HG02610 (cell line): ENCODE results near the gene GPR61.

Experiments used
- ATAC-seq: cut with Tn5 transposase; IDR thresholded peaks from one replicate; pipeline ENCODE4 v1.9.1; 2021; ENCODE audit warnings: mild to moderate bottlenecking, moderate library complexity; ENCODE audit not compliant: unreplicated experiment

GPR61 gene

DNA sequence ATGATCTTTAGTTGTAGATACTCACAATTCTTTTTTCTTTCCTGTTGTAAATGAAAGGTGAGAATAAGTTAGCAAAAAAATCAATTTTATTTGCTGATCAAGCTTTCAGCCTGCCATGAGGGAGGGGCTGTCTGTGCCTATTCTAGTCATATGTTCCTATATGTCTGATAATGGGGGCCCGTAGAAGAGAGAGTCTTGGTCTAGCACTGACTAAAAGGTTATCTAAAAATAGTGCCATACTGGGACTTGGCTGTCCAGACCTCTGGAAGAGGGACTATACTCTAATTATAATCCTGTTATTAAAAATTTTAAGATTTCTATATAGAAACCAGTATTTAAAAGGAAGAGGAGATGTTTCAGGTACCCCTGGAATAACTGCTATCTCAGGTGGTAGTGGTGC is 27.3 kb downstream of the GPR61 start:
- ATAC-seq, result no peak

DNA sequence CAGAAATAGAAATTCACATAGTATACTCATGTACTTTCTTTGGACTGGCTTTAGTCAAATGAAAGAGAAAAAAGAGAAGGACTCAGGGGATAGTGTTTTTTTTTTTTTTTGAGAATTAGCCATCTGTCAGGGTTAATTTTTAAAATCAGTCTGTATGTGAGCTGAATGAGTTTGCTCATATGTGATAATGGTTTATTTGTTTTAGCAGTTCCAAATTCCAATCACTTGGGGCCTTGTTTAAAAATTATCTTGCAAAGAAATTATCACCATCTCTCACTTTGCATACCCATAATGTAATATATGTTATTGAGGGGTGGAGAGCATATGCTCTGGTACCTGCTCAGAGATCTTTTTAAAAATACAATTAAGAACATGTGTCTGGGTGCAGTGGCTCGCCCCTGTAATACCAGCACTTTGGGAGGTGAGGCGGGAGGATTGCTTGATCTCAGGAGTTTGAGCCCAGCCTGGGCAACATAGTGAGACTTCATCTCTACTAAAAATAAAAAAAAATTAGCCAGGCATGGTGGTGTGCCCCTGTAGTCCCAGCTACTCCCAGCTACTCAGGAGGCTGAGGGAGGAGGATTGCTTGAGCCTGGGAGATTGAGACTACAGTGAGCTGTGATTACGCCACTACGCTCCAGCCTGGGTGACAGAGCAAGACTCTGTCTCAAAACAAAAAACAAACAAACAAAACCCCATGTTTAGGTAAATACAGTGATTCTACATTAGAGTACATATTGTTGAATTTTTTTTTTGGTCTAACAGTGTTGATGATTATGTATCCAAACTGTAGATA is 28.4 kb downstream of the GPR61 start:
- no peak for ATAC-seq

DNA sequence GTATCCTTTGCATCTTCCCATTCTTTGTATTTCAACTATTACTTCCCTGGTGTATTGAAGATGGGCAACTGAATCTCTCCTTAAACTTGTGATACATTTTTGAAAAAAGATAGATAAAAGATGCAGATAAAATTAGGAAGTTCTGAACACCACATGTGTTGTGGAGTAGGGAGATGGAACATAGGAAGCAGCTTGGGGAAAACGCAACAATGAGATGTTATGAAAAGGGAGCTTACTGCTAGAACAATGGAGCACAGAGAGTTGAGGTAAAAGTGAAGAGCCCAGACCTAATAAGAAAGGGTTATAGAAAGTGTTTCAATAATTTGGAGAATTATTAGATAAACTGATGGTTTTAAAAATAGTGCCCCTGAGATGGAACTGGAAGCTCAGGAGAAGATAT is 29.7 kb downstream of the GPR61 start:
- ATAC-seq, result no peak

DNA sequence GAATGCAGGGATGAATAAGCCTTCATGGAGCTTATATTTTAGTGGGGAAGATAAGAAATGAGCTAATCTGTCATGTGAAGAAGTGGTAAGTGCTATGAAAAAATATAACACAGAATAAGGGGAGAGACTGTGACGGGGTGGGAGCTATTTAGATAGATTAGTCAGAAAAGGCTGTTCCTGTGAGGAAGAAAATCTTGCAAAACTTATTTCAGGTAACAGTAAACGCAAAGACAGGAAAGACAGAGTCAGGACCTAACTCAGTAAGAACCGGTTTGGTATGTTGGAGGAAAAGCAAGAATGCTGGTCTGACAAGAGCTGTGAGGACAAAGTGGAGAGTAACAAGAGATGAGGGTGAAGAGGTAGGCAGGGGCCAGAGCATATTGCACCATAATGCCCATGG is 30.7 kb downstream of the GPR61 start:
- no peak for ATAC-seq

DNA sequence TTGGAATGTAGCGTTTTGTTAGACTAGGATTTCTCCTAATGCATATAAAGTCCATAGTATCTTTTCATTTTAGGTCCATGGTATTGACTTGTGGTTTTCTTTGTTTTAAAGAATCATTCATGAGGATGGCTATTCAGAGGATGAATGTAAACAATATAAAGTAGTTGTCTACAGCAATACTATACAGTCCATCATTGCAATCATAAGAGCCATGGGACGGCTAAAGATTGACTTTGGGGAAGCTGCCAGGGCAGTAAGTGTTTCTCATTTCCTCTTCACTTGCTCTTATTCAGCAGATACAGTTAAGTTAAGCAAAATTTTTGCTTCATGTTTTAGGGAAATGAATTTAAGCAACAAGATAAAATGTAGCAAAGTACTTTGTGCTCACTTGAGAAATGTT is 34.1 kb downstream of the GPR61 start:
- ATAC-seq, result no peak

DNA sequence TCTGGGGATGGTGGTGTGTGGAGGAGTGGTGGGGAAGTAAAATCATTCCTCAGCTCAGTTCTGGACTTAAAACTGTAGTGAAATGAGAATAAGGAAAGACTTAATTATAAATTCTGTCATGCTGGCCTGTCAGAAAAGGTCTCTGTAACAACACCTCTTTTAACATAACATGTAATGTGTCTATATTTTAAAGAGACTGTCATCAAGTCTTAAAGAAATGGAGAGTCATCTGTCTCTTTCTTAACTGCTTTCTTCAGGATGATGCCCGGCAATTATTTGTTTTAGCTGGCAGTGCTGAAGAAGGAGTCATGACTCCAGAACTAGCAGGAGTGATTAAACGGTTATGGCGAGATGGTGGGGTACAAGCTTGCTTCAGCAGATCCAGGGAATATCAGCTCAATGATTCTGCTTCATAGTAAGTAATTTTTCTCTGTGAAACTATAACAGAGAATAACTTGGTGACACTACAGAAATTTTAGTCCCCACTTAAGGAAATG is 39.3 kb downstream of the GPR61 start:
- ATAC-seq, result no peak

DNA sequence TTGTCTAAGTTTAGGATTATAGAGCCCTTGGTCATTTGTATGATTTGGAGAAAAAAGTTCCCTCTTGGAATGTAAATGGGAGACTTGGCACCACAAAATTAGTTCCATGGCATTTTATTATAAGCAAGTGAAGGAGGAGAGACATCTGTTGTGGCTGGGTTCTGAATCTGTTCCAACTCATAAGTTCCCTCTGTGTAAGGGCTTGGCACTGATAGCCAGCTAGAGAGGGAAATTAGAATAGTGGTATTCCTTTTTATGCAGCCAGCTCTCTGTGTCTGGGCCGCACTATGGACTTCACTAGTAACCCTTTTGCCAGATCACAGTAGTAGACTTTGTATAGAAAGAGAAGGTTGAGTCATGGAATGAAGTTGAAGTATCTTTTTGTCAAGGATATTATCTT is 39.8 kb downstream of the GPR61 start:
- ATAC-seq, result no peak

DNA sequence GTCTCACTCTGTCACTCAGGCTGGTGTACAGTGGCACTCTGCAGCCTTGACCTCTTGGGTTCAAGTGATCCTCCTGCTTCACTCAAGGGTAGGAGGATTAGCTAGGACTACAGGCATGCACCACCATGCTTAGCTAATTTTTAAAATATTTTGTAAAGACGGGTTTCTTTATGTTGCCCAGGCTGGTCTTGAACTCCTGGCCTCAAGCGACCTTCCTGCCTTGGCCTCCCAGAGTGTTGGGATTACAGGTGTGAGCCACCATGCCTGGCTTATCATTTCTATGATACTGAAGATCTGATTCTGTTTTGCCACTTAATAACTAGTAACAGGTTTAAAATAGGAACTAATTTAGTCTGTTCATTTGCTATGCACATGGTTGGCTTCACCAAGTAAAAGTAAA is 42.3 kb downstream of the GPR61 start:
- no peak for ATAC-seq

DNA sequence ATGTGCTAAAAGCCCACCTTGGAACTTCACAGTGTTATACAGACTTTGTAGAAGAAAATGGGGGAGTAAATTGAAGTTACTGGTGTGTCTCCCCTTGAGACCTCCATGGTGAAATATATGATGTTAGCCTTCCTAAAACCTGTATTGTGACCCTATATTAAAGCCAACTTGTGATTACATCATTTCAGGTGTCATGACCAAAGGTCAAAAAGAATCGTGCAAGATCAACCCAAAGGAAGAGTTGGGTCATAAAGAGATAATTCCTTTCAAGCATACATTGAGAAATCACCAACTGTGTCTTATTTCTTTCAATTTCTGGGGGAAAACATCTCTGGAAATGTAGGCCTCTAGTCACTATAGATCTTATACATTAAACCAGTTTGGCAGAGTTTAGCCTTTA is 45.1 kb downstream of the GPR61 start:
- no peak for ATAC-seq

DNA sequence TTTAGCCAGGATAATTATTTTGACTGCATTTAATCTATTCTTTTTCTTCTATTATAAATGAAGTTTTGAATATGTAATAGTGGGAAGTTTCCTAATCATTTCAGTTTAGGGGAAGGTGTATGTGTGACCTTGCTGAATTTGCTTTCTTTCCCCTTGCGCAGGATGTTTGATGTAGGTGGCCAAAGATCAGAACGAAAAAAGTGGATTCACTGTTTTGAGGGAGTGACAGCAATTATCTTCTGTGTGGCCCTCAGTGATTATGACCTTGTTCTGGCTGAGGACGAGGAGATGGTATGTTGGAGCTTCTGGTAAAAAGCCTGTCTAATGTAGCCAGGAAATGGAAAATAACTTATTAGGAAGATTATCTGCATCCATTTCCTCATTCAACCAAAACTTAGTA is 46.4 kb downstream of the GPR61 start:
- ATAC-seq, result no peak

DNA sequence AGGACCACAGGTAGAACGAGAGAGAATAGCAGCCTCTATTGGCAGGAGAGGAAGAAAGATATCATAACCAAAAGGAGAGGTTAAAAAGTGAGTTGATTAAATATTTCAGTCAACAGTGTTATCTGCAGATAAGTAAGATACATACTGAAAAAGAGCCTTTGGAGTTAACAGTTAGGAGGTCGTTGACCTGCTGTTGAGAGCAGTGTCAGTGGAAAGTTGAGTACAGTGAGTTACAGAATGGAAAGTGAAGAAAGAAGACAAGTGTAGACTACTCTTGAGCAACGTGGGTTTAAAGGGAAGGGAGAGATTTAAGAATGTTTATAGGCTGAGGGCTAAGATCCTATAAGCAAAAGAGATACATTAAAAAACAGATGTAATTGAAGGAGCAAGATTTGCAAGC is 49.5 kb downstream of the GPR61 start:
- no peak for ATAC-seq

DNA sequence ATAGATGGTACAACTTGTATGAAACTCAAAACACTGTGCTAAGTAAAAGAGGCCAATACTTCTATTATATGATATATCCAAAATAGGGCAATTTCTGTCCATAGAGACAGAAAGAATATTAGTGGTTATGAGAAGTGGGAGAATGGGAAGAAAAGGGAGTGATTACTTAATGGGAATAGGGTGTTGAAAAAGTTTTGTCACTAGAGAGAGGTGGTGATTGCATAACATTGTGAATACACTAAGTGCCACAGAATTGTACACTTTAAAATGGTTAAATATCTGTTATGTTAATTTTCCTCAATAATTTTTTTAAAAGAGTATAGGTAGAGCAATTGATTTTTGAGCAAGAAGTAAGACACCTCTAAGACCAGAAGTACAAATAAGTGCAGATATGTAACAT is 50.0 kb downstream of the GPR61 start:
- no peak for ATAC-seq

DNA sequence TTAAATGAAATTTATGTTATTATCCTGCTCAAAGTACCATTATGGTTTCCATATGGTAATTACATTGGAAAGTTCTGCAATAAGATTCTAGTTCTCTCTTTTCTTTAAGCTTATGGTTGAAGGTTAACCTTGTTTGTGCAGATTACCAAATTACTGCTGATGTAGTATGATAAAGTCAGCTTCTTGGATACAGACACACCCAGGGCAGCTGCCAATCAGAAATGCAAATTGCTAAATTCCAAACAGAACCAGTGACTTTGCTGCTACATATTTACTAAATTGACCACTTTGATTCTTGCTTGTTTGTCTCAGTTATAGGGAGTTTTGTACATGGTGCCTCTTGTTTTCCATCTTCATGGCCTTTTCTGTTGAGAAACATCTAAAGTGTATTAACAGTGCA is 53.2 kb downstream of the GPR61 start:
- no peak for ATAC-seq

DNA sequence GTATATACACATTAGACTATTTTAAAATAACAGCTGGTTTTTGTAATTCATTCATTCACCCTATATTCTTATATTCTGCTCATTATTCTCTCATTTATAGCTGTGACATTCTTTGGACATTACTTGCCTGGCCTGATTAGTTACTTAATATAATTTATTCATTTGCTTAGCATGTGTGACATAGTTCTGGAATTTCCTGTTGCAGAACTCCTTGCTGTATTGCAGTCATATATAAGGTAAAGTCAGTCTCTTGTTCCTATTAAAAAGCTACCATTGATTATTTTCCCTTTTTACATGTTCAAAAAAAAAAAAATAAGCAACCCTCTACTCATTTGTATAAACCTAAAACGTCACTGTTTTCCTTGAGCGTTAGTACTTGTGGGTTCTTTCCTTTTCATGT is 55.9 kb downstream of the GPR61 start:
- no peak for ATAC-seq
